Prostate gland (tissue), 2 donors: ENCODE data around the gene CSNK1G3.
"Not testable (repeated sequence)": the region's sequence is repeated elsewhere in the genome, so short reads cannot be mapped to it uniquely, and the experiment has no call there.

Source experiments
- CTCF ChIP-seq, 4 experiments: fragments of 200-600 bp in 2 of 4; fragments of 450-650 bp in 2 of 4; sonication (generic) in 2 of 4; IDR thresholded peaks; 1 replicate in 3 of 4; 2 replicates in 1 of 4; pipeline ENCODE4 v1.5.1; 2016 to 2019; ENCODE audit warnings: antibody characterized with exemption in 4 of 4, mild to moderate bottlenecking in 2 of 4, moderate library complexity in 2 of 4
- POLR2AphosphoS5 ChIP-seq: sonication (generic); formaldehyde crosslinking; IDR thresholded peaks from one replicate; pipeline ENCODE4 v1.6.1; 2017; ENCODE audit warnings: antibody characterized with exemption

- TF ChIP-seq CTCF (IDR thresholded peaks at IDR 0.05); POLR2AphosphoS5: not testable (repeated sequence)
Measured at GRCh38 chr5:123466839-123467238, 45.1 kb upstream of the CSNK1G3 start.
